Measurements from ENCODE around the gene CLEC18A. TPM values are rescaled to one million over a fixed set of nuclear protein-coding genes. Genes with fewer than 3 reads are reported as not detected.

CLEC18A gene
- total and polyA plus RNA-seq, 2 of the 8 experiments (the other 6 are each of a cell fraction or from before 2014, with no cell fraction given): 1.3 to 1.4 TPM

- ChIA-PET CTCF (ENCODE audit: partially characterized antibody) (interaction anchor here (0.7 to 11.4 kb wide), 4 partner anchors 10 to 458 kb away, joined by 3 to 74 read pairs (median 4); no protein-coding TSS in a partner anchor), POLR2A (ENCODE audit: partially characterized antibody) (no interaction called here)
- H3K23me2 ChIP-seq (ENCODE audit: low read depth, low read length): no peaks in the 10 kb centered on the region
- H3K56ac ChIP-seq (replicated peaks; ENCODE audit: insufficient read length, low read depth, low read length): no peak overlapping the region
- FAIRE-seq: no peak
- H2AFZ ChIP-seq (ENCODE audit: low read length): no peak overlapping the region
- no peaks in the 10 kb centered on the region for H4K20me1 ChIP-seq (replicated peaks in 1 of 2; ENCODE audit: control insufficient read depth in 1 of 2, insufficient read depth in 2 of 2, low read length in 2 of 2)
- no peak overlapping the region for H2BK5ac ChIP-seq (ENCODE audit: low read depth, low read length)
- H3K4ac ChIP-seq (replicated peaks; ENCODE audit: insufficient read length, low read depth, low read length): no peak overlapping the region
- TF ChIP-seq PHF8 (conservative IDR thresholded peaks at IDR 0.05; ENCODE audit: low read depth, low read length): no peak
- TF ChIP-seq EP300 (IDR thresholded peaks at IDR 0.05; ENCODE audit: borderline replicate concordance in 1 of 2, low read depth in 2 of 2, low read length in 2 of 2): no peak
- no peak for TF ChIP-seq SP2 (IDR thresholded peaks at IDR 0.05; ENCODE audit: low read length)
- TF ChIP-seq, protein P1, sequence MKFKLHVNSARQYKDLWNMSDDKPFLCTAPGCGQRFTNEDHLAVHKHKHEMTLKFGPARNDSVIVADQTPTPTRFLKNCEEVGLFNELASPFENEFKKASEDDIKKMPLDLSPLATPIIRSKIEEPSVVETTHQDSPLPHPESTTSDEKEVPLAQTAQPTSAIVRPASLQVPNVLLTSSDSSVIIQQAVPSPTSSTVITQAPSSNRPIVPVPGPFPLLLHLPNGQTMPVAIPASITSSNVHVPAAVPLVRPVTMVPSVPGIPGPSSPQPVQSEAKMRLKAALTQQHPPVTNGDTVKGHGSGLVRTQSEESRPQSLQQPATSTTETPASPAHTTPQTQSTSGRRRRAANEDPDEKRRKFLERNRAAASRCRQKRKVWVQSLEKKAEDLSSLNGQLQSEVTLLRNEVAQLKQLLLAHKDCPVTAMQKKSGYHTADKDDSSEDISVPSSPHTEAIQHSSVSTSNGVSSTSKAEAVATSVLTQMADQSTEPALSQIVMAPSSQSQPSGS (IDR thresholded peaks at IDR 0.05; ENCODE audit: low read length): no peak
- no peak for TF ChIP-seq SIN3A (conservative IDR thresholded peaks at IDR 0.05 in 1 of 2, IDR thresholded peaks at IDR 0.05 in 1 of 2; ENCODE audit: low read depth in 1 of 2, low read length in 2 of 2)
- no peak for TF ChIP-seq SIRT6 (IDR thresholded peaks at IDR 0.05; ENCODE audit: low read length)
- H2BK15ac ChIP-seq (ENCODE audit: low read length): no peak overlapping the region
- H4K5ac ChIP-seq (ENCODE audit: insufficient read length, low read depth, low read length): no peak overlapping the region
- no peak overlapping the region for H2AK5ac ChIP-seq (ENCODE audit: low read depth, low read length)
- no peak overlapping the region for H3K4me2 ChIP-seq (ENCODE audit: insufficient read depth in 1 of 2, low read depth in 2 of 2, low read length in 2 of 2)
- H4K8ac ChIP-seq (ENCODE audit: extremely low read depth, insufficient read depth, low read length): no peak overlapping the region
- H3K9me3 ChIP-seq (ENCODE audit: insufficient read depth in 2 of 2, low read depth in 1 of 2, low read length in 1 of 2): no peaks in the 10 kb centered on the region
- no peak overlapping the region for H3K27ac ChIP-seq (ENCODE audit: low read depth, low read length)
- H4K91ac ChIP-seq (replicated peaks; ENCODE audit: insufficient read length, low read length): no peak overlapping the region
- peaks cover 0 to 9% (median 0%) of the 10 kb centered on the region in 4 experiments; a peak in 2 of 7 replicates for H3K4me1 ChIP-seq (replicated peaks in 1 of 4; ENCODE audit: control insufficient read depth in 3 of 4, insufficient read depth in 4 of 4, low read length in 3 of 4)
- H3K36me3 ChIP-seq (ENCODE audit: control insufficient read depth in 2 of 4, insufficient read depth in 4 of 4, low read length in 3 of 4): peaks cover 0 to 9% (median 0%) of the 10 kb centered on the region in 4 experiments; a peak in 1 of 8 replicates
- WGBS, 2 experiments (ENCODE audit: extremely low coverage in 1 of 2, insufficient coverage in 1 of 2, insufficient read length in 1 of 2, insufficient replicate concordance in 2 of 2, low coverage in 1 of 2, low lambda C conversion rate in 2 of 2, missing lambda C conversion rate in 1 of 2): 91% methylated on average over 6 of the region's 6 CpGs; no CpG with 5 or more reads in 1 of the 2 experiments
- H3K4me3 ChIP-seq (ENCODE audit: extremely low read depth in 1 of 4, insufficient read depth in 2 of 4, low read depth in 3 of 4, low read length in 4 of 4): no peak overlapping the region
- no peak for DNase-seq (ENCODE audit: low read depth in 1 of 2, low spot score in 2 of 2)
- no peak overlapping the region for H3K14ac ChIP-seq (ENCODE audit: insufficient read length)
- no peaks in the 10 kb centered on the region for H3K79me1 ChIP-seq (ENCODE audit: low read depth, low read length)
- no peak overlapping the region for H2BK120ac ChIP-seq (replicated peaks; ENCODE audit: low read depth, low read length)
- H2BK20ac ChIP-seq (ENCODE audit: low read length): no peak overlapping the region
- H2BK12ac ChIP-seq (ENCODE audit: low read depth, low read length): no peak overlapping the region
- no peaks in the 10 kb centered on the region for H3K79me2 ChIP-seq (ENCODE audit: control insufficient read depth in 1 of 2, insufficient read depth in 2 of 2, low read length in 2 of 2)
- H3K27me3 ChIP-seq (replicated peaks in 1 of 4; ENCODE audit: control insufficient read depth in 3 of 4, extremely low read depth in 1 of 4, insufficient read depth in 3 of 4, low read length in 3 of 4): no peaks in the 10 kb centered on the region
- no peak overlapping the region for H3K18ac ChIP-seq (ENCODE audit: extremely low read depth, low read length)
- no peak overlapping the region for H3K9ac ChIP-seq (replicated peaks in 1 of 4; ENCODE audit: extremely low read depth in 1 of 4, low read depth in 3 of 4, low read length in 3 of 4)
- H3K23ac ChIP-seq (ENCODE audit: insufficient read length): no peak overlapping the region
Observed at GRCh38 chr16:69906838-69907401, 44.2 kb upstream of the CLEC18A start.

Data from H1 (cell line).